Sciatic nerve (tissue), 2 donors: ENCODE measurements around the gene SLC12A8. TPM values are rescaled to one million over a fixed set of nuclear protein-coding genes. Genes with fewer than 3 reads are reported as not detected.

ENCODE experiments used
- ATAC-seq: fragments of 200-7000 bp; cut with Tn5 transposase; one replicate; pipeline ENCODE4 v1.9.1; 2020; ENCODE audit warnings: mild to moderate bottlenecking, moderate library complexity
- DNase-seq: peaks from one replicate; pipeline ENCODE4 v3.0.0-alpha.2; 2020; ENCODE audit warnings: low spot score
- intact Hi-C: fragments of 100-400 bp; cut with DNase I; formaldehyde crosslinking; loops from one replicate; pipeline ENCODE4 v1.14.2; 2022
- total RNA-seq: library from RNA; stranded (reverse); fragmentation: NEBNext Ultra II Directional; extraction: Animal tissue kit (Norgen Biotek cat#: 25700); gene quantifications from one replicate; pipeline ENCODE4 v1.2.1, GENCODE V29; 2021
- donor health status: DM: no; HTN: no; CAD: no.
- donor health status: DM: no; HTN: no; CAD: no.

Gene SLC12A8
- total RNA-seq, 1 donor from 2014 or later, result 2.5 TPM

- DNase-seq (no peak), ATAC-seq (peak; percentile 94)
- intact Hi-C loops, result no loop called here
These were observed 83.0 kb downstream of the SLC12A8 start for GRCh38 chr3:125129512-125129997.

DNA sequence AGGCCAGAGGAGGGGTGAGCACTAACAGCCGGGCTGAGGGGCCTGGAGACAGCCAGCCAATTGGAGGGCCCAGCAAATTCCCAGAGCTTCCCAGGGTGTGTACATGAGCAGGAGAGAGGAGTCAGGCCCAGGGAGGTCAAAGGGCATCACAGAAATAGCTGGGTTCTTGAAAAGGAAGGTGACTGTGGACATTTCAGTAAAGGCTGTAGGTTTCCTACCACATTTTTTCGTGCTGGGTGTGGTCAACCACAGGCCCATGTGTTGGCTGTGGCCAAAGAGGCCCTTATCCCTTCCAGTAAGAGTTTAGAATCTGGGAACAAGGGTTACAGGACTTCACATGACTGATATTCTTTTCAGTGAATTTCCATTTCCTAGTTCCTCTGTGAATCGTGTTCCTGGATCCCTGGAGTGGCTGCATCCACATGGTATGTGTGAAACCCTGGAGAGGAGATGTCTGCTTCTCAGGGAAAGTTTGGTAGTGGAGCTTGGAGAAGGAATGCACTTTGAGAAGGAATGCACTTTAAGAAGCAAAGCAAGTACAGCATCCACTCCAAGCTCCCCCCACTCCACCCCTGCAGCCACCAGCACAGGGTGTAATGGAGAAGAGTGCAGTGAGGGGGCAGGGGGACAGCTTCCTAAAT is 83.6 kb downstream of the SLC12A8 start:
- no peak for DNase-seq
- ATAC-seq, result peak; percentile 75
- intact Hi-C loops, result no loop called here

GRCh38 chr3:125126323-125126722 is 86.2 kb downstream of the SLC12A8 start:
- ATAC-seq (no peak), DNase-seq (no peak)
- intact Hi-C loops, result no loop called here

- no peak for ATAC-seq
These were observed 86.7 kb downstream of the SLC12A8 start for GRCh38 chr3:125125821-125126245.

GRCh38 chr3:125123451-125124305 is 88.9 kb downstream of the SLC12A8 start:
- intact Hi-C loops, result no loop called here
- peak; percentile 28 for DNase-seq
- no peak for ATAC-seq

More at GRCh38 chr3:125125821-125126245, 86.7 kb downstream of the SLC12A8 start:
- intact Hi-C loops, result no loop called here
- no peak for DNase-seq

GRCh38 chr3:125121246-125122010 is 91.1 kb downstream of the SLC12A8 start:
- ATAC-seq (no peak), DNase-seq (no peak)
- intact Hi-C loops, result no loop called here

DNA sequence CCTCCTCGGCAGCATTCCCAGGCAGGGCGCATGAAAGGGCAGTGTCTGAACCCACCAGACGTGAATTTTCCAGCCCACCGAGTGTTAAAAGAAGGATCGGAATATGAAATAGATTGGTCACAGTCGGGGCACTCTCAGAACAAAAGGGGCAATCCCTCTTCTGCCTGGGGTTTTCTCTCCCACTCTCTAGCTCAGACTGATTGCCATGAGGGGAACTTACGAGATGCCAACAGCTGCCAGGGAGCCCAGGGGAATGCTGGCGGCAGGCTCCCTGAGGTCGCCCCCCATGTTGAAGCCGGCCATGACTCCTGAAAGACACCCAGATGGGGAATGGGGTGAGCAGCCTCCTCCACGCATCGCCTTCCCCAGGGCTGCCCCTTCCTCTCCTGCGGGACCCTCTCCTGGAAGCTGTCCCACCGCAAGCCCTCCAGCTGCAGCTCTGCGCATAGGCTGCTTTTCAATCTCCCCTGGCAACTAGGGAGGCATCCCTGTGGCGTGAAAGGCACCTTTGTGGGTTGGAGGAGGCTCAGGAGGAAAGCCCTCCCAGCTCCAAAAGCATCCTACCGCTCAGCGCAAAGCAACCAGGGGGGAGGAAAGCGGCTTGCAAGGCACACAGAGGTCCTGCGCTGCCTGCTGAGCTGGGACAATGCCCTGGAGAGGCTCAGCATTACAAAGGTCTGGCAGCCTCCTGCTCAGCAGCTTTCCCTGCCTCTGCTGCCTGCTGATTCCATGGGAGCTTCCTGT is 92.0 kb downstream of the SLC12A8 start:
- DNase-seq, result no peak
- peak; percentile 61 for ATAC-seq
- intact Hi-C loops, result no loop called here

GRCh38 chr3:125119752-125120378 is 92.7 kb downstream of the SLC12A8 start:
- ATAC-seq, result no peak
- intact Hi-C loops, result no loop called here
- no peak for DNase-seq

DNA sequence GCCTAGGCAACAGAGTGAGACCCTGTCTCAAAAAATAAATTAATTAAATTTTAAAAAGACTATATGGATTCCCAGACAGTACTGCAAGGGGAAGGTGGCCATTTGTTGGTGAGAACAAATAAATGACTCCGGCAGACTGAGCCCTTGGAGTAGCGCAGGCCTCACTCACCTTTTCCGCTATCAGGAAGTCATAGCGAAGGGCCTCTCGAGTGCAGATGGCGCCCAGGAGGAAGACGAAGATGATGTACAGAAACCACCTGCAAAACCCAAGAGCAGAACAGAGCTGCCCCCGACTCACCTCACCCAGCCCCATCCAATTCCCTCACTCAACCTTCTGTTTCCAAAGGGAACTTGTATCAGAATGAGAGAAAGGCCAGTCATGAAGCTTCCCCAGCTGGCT is 93.9 kb downstream of the SLC12A8 start:
- DNase-seq (no peak), ATAC-seq (no peak)
- intact Hi-C loops, result no loop called here

DNA sequence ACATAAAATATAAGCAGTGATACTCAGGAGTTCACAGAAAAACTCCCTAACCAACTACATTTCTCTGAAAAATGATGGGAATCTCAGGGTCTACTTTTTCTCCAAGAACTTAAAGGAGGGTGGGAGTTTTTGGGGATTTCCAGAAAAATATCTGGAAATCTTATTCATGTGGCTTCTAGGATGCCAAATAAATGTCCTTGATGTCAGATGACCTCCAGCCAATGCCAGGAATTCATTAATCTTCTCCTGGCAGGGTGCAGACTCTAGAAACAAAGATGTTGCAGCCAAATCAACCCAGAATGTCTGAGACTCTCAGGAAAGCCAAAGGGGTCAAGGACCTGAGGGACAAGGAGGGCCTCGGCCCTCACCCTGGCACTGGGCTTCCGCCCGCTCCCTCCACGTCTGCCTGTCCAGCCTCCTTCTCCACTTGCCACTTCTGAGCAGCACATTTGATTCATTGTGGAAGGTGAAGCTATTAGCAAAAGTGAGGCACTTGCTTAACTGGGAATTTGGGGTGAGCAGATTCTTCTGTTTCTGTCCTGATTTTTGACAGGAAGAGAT is 94.8 kb downstream of the SLC12A8 start:
- intact Hi-C loops, result no loop called here
- DNase-seq (no peak), ATAC-seq (no peak)

- no peak for DNase-seq
- peak; percentile 81 for ATAC-seq
- intact Hi-C loops, result no loop called here
These were observed 96.1 kb downstream of the SLC12A8 start for GRCh38 chr3:125116311-125117080.

DNA sequence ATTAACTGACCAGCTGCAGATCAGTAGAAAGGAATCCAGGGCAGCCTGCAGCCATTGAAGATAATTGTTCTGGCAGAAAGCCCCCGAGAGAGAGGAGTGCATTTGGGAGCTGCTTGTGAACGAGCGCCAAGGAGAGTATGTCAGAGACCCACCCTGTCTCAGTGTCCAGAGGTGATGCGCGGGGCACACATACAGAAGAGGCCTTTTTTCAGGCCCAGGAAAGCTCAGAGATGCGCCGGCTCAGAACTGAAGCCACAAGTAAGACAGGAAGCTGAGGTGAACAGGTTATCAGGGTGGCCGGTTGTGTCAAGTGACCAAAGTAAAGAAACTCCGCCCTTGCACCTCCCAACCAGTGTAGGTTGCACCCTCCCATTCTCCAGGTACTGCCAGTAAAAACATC is 96.9 kb downstream of the SLC12A8 start:
- intact Hi-C loops, result no loop called here
- DNase-seq (no peak), ATAC-seq (peak; percentile 81)

- no peak for ATAC-seq
- no peak for DNase-seq
- intact Hi-C loops, result no loop called here
These were observed 99.6 kb downstream of the SLC12A8 start for GRCh38 chr3:125112981-125113380.

DNA sequence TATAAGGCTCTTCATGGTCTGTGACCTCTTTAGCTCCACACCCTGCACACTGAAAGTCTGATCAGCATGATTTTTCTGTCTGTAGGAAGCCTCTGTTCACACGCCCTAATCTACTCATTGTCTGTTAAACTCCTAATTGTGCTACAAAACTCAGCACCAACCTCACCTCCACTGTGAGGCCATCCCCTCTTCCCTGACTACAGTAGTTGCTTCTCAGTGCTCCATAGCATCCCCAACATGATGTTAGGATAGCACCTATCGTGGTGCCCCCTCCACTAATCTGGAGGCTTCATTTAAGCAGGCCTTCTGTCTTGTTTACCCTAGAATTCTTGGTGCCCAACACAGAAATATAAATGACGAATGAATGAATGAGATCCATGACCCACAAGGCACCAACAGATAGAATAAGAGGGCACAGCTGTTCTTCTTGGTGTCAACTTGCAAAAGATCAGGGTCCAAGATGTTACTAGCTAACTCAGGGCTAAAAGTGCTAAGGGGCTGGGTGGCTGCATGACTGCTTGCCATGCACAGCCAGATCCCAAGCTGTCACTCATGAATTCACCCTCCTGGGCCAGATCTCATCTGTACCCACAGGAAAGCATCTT is 101.6 kb downstream of the SLC12A8 start:
- no peak for ATAC-seq
- no peak for DNase-seq
- intact Hi-C loops, result no loop called here

DNA sequence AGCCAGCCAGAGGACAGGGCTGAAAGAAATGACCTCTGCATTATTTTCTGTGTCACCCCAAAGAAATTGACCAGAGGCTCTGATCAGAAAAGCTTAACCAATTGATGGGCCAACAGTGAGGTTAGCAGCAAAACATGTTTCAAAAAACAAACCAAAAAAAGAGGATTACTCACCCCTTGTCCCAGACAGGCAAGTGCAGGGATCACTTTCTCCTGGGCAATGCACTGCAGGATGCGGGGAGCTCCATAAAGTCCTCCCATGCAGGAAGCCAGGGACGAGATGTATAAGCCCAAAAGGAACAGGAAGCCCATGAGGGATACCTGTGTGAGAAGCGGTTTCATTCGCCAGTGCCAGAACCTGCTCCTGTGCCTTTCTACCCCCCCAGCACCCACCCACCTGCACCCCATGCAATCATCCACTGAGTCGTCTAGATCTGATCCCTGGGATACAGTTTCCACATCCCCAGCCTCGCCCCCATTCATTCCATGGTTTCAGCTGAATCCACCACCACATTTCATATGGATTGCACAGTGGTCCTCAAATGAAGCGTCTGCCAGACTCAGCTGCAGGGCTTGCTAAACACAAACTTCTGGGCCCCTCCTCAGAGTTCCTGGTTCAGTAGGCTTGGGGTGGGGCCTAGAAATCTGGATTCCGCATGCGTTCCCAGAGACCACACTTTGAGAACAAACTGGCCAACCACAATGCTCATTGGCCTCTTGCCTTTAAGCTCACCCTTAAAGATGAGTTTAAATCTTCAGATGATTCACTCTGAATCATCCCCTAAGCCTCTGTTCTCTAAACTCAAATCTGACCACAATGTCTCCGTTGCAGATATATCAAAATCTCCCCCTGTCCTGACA is 102.3 kb downstream of the SLC12A8 start:
- intact Hi-C loops, result no loop called here
- ATAC-seq, result no peak
- no peak for DNase-seq

GRCh38 chr3:125109536-125109925 is 103.0 kb downstream of the SLC12A8 start:
- ATAC-seq (no peak), DNase-seq (no peak)
- intact Hi-C loops, result no loop called here
